ENCODE results near the gene GPR89A.

GRCh38 chr1:145690587-145691558 lies 83.1 kb downstream of the GPR89A start:
- TF ChIP-seq POLR2A (IDR thresholded peaks at IDR 0.05; ENCODE audit: control extremely low read depth in 1 of 2, low read depth in 2 of 2, low read length in 2 of 2) (no peak), CTCF (IDR thresholded peaks at IDR 0.05; ENCODE audit: control extremely low read depth in 1 of 3, insufficient read depth in 1 of 3, low read depth in 1 of 3, low read length in 3 of 3) (no peak), RAD21 (IDR thresholded peaks at IDR 0.05 in 1 of 2, conservative IDR thresholded peaks at IDR 0.05 in 1 of 2; ENCODE audit: low read depth in 2 of 2, low read length in 2 of 2) (no peak), KDM1A (IDR thresholded peaks at IDR 0.05; ENCODE audit: borderline replicate concordance, low read length) (no peak), CHD1 (IDR thresholded peaks at IDR 0.05; ENCODE audit: low read depth, low read length) (no peak), JUND (IDR thresholded peaks at IDR 0.05; ENCODE audit: low read length) (no peak), MAX (IDR thresholded peaks at IDR 0.05) (no peak), PHF8 (conservative IDR thresholded peaks at IDR 0.05; ENCODE audit: low read depth, low read length) (no peak), EP300 (IDR thresholded peaks at IDR 0.05; ENCODE audit: borderline replicate concordance in 1 of 2, low read depth in 2 of 2, low read length in 2 of 2) (no peak), RXRA (IDR thresholded peaks at IDR 0.05; ENCODE audit: insufficient read depth, low read depth, low read length) (no peak), KDM5A (IDR thresholded peaks at IDR 0.05; ENCODE audit: low read length) (no peak)

Data from H1 (cell line).